Gastrocnemius medialis (tissue), 4 donors: ENCODE data around the gene EFEMP2. TPM values are rescaled to one million over a fixed set of nuclear protein-coding genes. Genes with fewer than 3 reads are reported as not detected.

Experiments
- ATAC-seq, 2 donors: fragments of 150-250 bp; one replicate each; pipeline ENCODE4 v1.9.1; 2016
- DNase-seq, 2 donors: peaks; one replicate each; pipeline ENCODE4 v3.0.0-alpha.2; 2019
- H3K27ac ChIP-seq, 4 donors: fragments of 200-600 bp; sonication (generic); 1 replicate in 1 of 4; 2 replicates in 3 of 4; pipeline ENCODE4 v1.5.1; 2016 to 2018; ENCODE audit warnings: mild to moderate bottlenecking in 2 of 4, moderate library complexity in 1 of 4
- H3K27me3 ChIP-seq, 3 donors: fragments of 200-600 bp; sonication (generic) in 2 of 3; 1 replicate in 1 of 3; 2 replicates in 2 of 3; pipeline versions ENCODE4 v1.5.1 to v1.6.0; 2016 to 2019; ENCODE audit warnings: mild to moderate bottlenecking in 1 of 3, moderate library complexity in 1 of 3
- H3K36me3 ChIP-seq, 2 donors: fragments of 200-600 bp; sonication (generic) in 1 of 2; one replicate each; pipeline ENCODE4 v1.5.1; 2017 to 2018
- H3K4me1 ChIP-seq, 2 donors: fragments of 200-600 bp; sonication (generic) in 1 of 2; one replicate each; pipeline ENCODE4 v1.5.1; 2016 to 2017; ENCODE audit warnings: mild to moderate bottlenecking in 2 of 2
- H3K4me3 ChIP-seq, 4 donors: fragments of 200-600 bp; sonication (generic) in 3 of 4; 1 replicate in 1 of 4; 2 replicates in 3 of 4; pipeline ENCODE4 v1.5.1; 2016 to 2019; ENCODE audit warnings: mild to moderate bottlenecking in 2 of 4
- H3K9me3 ChIP-seq, 3 donors: fragments of 200-600 bp; sonication (generic) in 2 of 3; 1 replicate in 1 of 3; 2 replicates in 2 of 3; pipeline ENCODE4 v1.5.1; 2016 to 2019
- CTCF ChIP-seq, 5 experiments: fragments of 450-650 bp in 3 of 5; fragments of 200-600 bp in 2 of 5; sonication (generic) in 2 of 5; IDR thresholded peaks in 4 of 5; conservative IDR thresholded peaks in 1 of 5; 1 replicate in 4 of 5; 2 replicates in 1 of 5; pipeline ENCODE4 v1.5.1; 2016 to 2019; ENCODE audit warnings: antibody characterized with exemption in 5 of 5, mild to moderate bottlenecking in 3 of 5, moderate library complexity in 3 of 5
- POLR2A ChIP-seq, 2 donors: fragments of 450-650 bp; IDR thresholded peaks; one replicate each; pipeline ENCODE4 v1.6.1; 2017; ENCODE audit warnings: antibody characterized with exemption in 2 of 2, mild to moderate bottlenecking in 2 of 2, moderate library complexity in 2 of 2
- in situ Hi-C, 4 donors: fragments of 200-750 bp; cut with MboI; loops; one replicate each; pipeline versions ENCODE4 v1.15.0 to v1.8.0; 2017; ENCODE audit warnings: low sequenced_read_pairs in 4 of 4
- intact Hi-C: fragments of 100-400 bp; cut with DNase I; formaldehyde crosslinking; loops from one replicate; pipeline ENCODE4 v1.15.1; 2023; ENCODE audit warnings: low total_unique reads
- total RNA-seq, 4 donors: library from RNA; depleted of rRNA; stranded (reverse); fragments of >200 nt; gene quantifications; one replicate each; pipeline versions ENCODE4 v1.1.0 to v1.2.3, GENCODE V29; 2016

EFEMP2 gene
- total RNA-seq, 4 donors from 2014 or later, result 20.6 to 24.1 (median 22.9) TPM

- in situ Hi-C loops, result loop anchor here (10.0 kb wide), 3 partner anchors 77 to 107 kb away; partner anchors contain the start of gene SART1 (in 1 of the 4)
- H3K4me1 ChIP-seq, result peaks cover 37 to 39% of the 10 kb centered on the region in 2 donors
- no peak for DNase-seq
- no peaks in the 10 kb centered on the region for H3K27me3 ChIP-seq
- no peak for TF ChIP-seq POLR2A (IDR thresholded peaks at IDR 0.05)
- no peak for TF ChIP-seq CTCF (IDR thresholded peaks at IDR 0.05 in 4 of 5, conservative IDR thresholded peaks at IDR 0.05 in 1 of 5)
- H3K9me3 ChIP-seq, result no peaks in the 10 kb centered on the region
- H3K27ac ChIP-seq, result peak overlapping the region; percentile 93 to 98 (median 96)
- ATAC-seq, result no peak
- intact Hi-C loops, result loop anchor here (1.0 to 2.0 kb wide), 6 partner anchors 14 to 115 kb away; partner anchors contain the start of genes BANF1, C11orf68, DRAP1 and EIF1AD
- H3K36me3 ChIP-seq, result peaks cover 0 to 32% of the 10 kb centered on the region in 2 donors
- H3K4me3 ChIP-seq, result peak overlapping the region; percentile 66 to 86 (median 78)
These were observed 15.1 kb upstream of the EFEMP2 start for GRCh38 chr11:65887723-65888162.

GRCh38 chr11:65886826-65887722 lies 14.5 kb upstream of the EFEMP2 start:
- Histone ChIP-seq H3K27ac (peak overlapping the region; percentile 93 to 98 (median 96)), H3K9me3 (no peaks in the 10 kb centered on the region), H3K27me3 (no peaks in the 10 kb centered on the region), H3K4me3 (peak overlapping the region; percentile 66 to 86 (median 78)), H3K36me3 (peaks cover 0 to 38% of the 10 kb centered on the region in 2 donors), H3K4me1 (peaks cover 30 to 33% of the 10 kb centered on the region in 2 donors)
- TF ChIP-seq CTCF (IDR thresholded peaks at IDR 0.05 in 4 of 5, conservative IDR thresholded peaks at IDR 0.05 in 1 of 5) (no peak), POLR2A (IDR thresholded peaks at IDR 0.05) (no peak)
- in situ Hi-C loops (loop anchor here (10.0 kb wide), 3 partner anchors 78 to 108 kb away; partner anchors contain the start of gene SART1 (in 1 of the 4)), intact Hi-C loops (no loop called here)
- ATAC-seq (no peak), DNase-seq (no peak)

GRCh38 chr11:65885808-65886536 lies 13.4 kb upstream of the EFEMP2 start:
- no peak for DNase-seq
- no peak for ATAC-seq
- no peaks in the 10 kb centered on the region for H3K9me3 ChIP-seq
- intact Hi-C loops (no loop called here), in situ Hi-C loops (loop anchor here (10.0 kb wide), 3 partner anchors 79 to 109 kb away; partner anchors contain the start of gene SART1 (in 1 of the 4))
- no peak overlapping the region for H3K27ac ChIP-seq
- H3K36me3 ChIP-seq, result peaks cover 0 to 44% of the 10 kb centered on the region in 2 donors
- no peak overlapping the region for H3K4me3 ChIP-seq
- TF ChIP-seq CTCF (IDR thresholded peaks at IDR 0.05 in 4 of 5, conservative IDR thresholded peaks at IDR 0.05 in 1 of 5) (no peak), POLR2A (IDR thresholded peaks at IDR 0.05) (no peak)
- H3K27me3 ChIP-seq, result no peaks in the 10 kb centered on the region
- peaks cover 21 to 24% of the 10 kb centered on the region in 2 donors for H3K4me1 ChIP-seq

GRCh38 chr11:65885231-65885630 lies 12.6 kb upstream of the EFEMP2 start:
- TF ChIP-seq POLR2A (IDR thresholded peaks at IDR 0.05) (no peak), CTCF (IDR thresholded peaks at IDR 0.05 in 4 of 5, conservative IDR thresholded peaks at IDR 0.05 in 1 of 5) (no peak)
- ATAC-seq, result no peak
- no peak for DNase-seq
- Histone ChIP-seq H3K9me3 (no peaks in the 10 kb centered on the region), H3K36me3 (peaks cover 0 to 44% of the 10 kb centered on the region in 2 donors), H3K27ac (no peak overlapping the region), H3K27me3 (no peaks in the 10 kb centered on the region), H3K4me1 (peaks cover 21 to 24% of the 10 kb centered on the region in 2 donors), H3K4me3 (no peak overlapping the region)
- intact Hi-C loops, result no loop called here
- in situ Hi-C loops, result loop anchor here (10.0 kb wide), 3 partner anchors 80 to 110 kb away; partner anchors contain the start of gene SART1 (in 1 of the 4)
